GM12878 (cell line): ENCODE results near the gene TNIP1.

ENCODE experiments used
- ASH2L ChIP-seq: fragments of 300-600, 200-600 bp; sonication (generic); IDR thresholded peaks from 2 replicates; pipeline ENCODE4 v1.6.1; 2017; ENCODE audit warnings: low read depth, mild to moderate bottlenecking, borderline replicate concordance
- CBX3 ChIP-seq: fragments of 200-600 bp; sonication (generic); IDR thresholded peaks from 2 replicates; pipeline ENCODE4 v1.6.1; 2016; ENCODE audit warnings: low read depth, borderline replicate concordance
- CREB1 ChIP-seq: IDR thresholded peaks from 2 replicates; pipeline ENCODE4 v1.6.1; 2012; ENCODE audit warnings: low read depth, mild to moderate bottlenecking, inconsistent platforms
- DPF2 ChIP-seq: fragments of 450-650 bp; IDR thresholded peaks from 2 replicates; pipeline ENCODE4 v1.6.1; 2017; ENCODE audit warnings: mild to moderate bottlenecking
- EZH2 ChIP-seq: IDR thresholded peaks from 2 replicates; pipeline ENCODE4 v1.6.1; 2012; ENCODE audit warnings: low read depth, mild to moderate bottlenecking, control low read depth, inconsistent platforms, low read length, borderline replicate concordance; ENCODE audit not compliant: control insufficient read depth
- TF ChIP-seq, protein P1 (sequence below), 3 experiments: IDR thresholded peaks in 2 of 3; conservative IDR thresholded peaks in 1 of 3; 2 replicates each; pipeline ENCODE4 v1.5.1; 2011; ENCODE audit warnings: low read depth in 3 of 3, low read length in 3 of 3, mild to moderate bottlenecking in 3 of 3, control low read depth in 2 of 3, moderate library complexity in 2 of 3, inconsistent platforms in 1 of 3, mixed read lengths in 1 of 3; ENCODE audit not compliant: control insufficient read depth in 2 of 3, insufficient read depth in 1 of 3; ENCODE audit errors: extremely low read depth in 1 of 3

DNA sequence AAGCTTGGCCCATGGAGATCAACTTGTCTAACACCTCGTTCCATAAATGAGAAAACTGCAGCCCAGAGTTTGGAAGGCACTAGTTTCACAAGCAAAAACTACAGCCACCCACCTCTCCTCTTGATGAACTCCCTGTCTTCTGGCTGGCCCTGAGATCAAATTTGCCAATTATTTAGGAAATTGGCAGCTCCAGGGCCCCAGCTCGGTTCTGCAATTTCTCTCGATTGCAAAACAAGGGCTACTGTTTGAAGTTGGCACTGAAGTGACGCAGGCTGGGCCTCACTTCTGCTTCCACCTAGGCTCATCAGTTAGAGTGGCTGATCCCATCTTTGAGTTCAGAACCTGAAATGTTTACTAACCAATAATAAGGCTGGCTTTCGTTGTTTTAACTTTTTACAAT, 64.1 kb downstream of the TNIP1 start:
- no peak for TF ChIP-seq DPF2
- TF ChIP-seq EZH2 = no peak
- no peak for TF ChIP-seq CBX3
- TF ChIP-seq, protein P1, sequence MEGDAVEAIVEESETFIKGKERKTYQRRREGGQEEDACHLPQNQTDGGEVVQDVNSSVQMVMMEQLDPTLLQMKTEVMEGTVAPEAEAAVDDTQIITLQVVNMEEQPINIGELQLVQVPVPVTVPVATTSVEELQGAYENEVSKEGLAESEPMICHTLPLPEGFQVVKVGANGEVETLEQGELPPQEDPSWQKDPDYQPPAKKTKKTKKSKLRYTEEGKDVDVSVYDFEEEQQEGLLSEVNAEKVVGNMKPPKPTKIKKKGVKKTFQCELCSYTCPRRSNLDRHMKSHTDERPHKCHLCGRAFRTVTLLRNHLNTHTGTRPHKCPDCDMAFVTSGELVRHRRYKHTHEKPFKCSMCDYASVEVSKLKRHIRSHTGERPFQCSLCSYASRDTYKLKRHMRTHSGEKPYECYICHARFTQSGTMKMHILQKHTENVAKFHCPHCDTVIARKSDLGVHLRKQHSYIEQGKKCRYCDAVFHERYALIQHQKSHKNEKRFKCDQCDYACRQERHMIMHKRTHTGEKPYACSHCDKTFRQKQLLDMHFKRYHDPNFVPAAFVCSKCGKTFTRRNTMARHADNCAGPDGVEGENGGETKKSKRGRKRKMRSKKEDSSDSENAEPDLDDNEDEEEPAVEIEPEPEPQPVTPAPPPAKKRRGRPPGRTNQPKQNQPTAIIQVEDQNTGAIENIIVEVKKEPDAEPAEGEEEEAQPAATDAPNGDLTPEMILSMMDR (IDR thresholded peaks at IDR 0.05 in 2 of 3, conservative IDR thresholded peaks at IDR 0.05 in 1 of 3; ENCODE audit: control insufficient read depth in 2 of 3, extremely low read depth in 1 of 3, insufficient read depth in 1 of 3, low read depth in 3 of 3, low read length in 3 of 3) = no peak
- no peak for TF ChIP-seq ASH2L
- TF ChIP-seq CREB1 = no peak
